SK-N-SH treated with all-trans-retinoic acid at 6 μM for 48 hours (cell line): ENCODE data around the gene IQGAP3.

Experiments
- ARNTL ChIP-seq: fragments of 450-650 bp; formaldehyde crosslinking; IDR thresholded peaks from 2 replicates; pipeline ENCODE4 v1.5.0; 2020; ENCODE audit warnings: low read depth, mild to moderate bottlenecking, moderate library complexity, borderline replicate concordance
- BACH2 ChIP-seq: fragments of 250-450 bp; sonication (Bioruptor Pico); IDR thresholded peaks from 2 replicates; pipeline ENCODE4 v1.9.0; 2021; ENCODE audit warnings: mild to moderate bottlenecking, borderline replicate concordance
- CREB5 ChIP-seq: fragments of 250-450 bp; sonication (Bioruptor Pico); IDR thresholded peaks from 2 replicates; pipeline ENCODE4 v1.5.1; 2020; ENCODE audit warnings: low read depth, mild to moderate bottlenecking, moderate library complexity
- CSRNP3 ChIP-seq: fragments of 250-450 bp; sonication (Bioruptor Pico); IDR thresholded peaks from 2 replicates; pipeline ENCODE4 v1.5.1; 2021; ENCODE audit warnings: mild to moderate bottlenecking, moderate library complexity
- ESRRG ChIP-seq: fragments of 250-450 bp; sonication (Bioruptor Pico); IDR thresholded peaks from 2 replicates; pipeline ENCODE4 v1.6.1; 2021; ENCODE audit warnings: mild to moderate bottlenecking
- GLIS3 ChIP-seq: fragments of 250-450 bp; sonication (Bioruptor Pico); IDR thresholded peaks from 2 replicates; pipeline ENCODE4 v1.5.0; 2020; ENCODE audit warnings: mild to moderate bottlenecking, moderate library complexity
- OSR1 ChIP-seq: fragments of 250-450 bp; sonication (Bioruptor Pico); IDR thresholded peaks from 2 replicates; pipeline ENCODE4 v1.8.0; 2022; ENCODE audit warnings: moderate library complexity, mild to moderate bottlenecking, inconsistent platforms
- PATZ1 ChIP-seq: fragments of 250-450 bp; sonication (Bioruptor Pico); IDR thresholded peaks from 2 replicates; pipeline ENCODE4 v1.8.0; 2020; ENCODE audit warnings: mild to moderate bottlenecking, moderate library complexity, borderline replicate concordance
- PPARA ChIP-seq: fragments of 250-450 bp; sonication (Bioruptor Pico); IDR thresholded peaks from 2 replicates; pipeline ENCODE4 v1.5.0; 2020; ENCODE audit warnings: mild to moderate bottlenecking, borderline replicate concordance
- RARB ChIP-seq: fragments of 250-450 bp; sonication (Bioruptor Pico); IDR thresholded peaks from 2 replicates; pipeline ENCODE4 v1.8.0; 2021; ENCODE audit warnings: mild to moderate bottlenecking, moderate library complexity
- TCF4 ChIP-seq: fragments of 250-450 bp; sonication (Bioruptor Pico); IDR thresholded peaks from 2 replicates; pipeline ENCODE4 v1.8.0; 2021; ENCODE audit warnings: mild to moderate bottlenecking, moderate library complexity, borderline replicate concordance
- ZFP3 ChIP-seq: fragments of 250-450 bp; sonication (Bioruptor Pico); IDR thresholded peaks from 2 replicates; pipeline ENCODE4 v1.5.0; 2020; ENCODE audit warnings: mild to moderate bottlenecking, moderate library complexity
- ZFP30 ChIP-seq: fragments of 450-650 bp; formaldehyde crosslinking; IDR thresholded peaks from 2 replicates; pipeline ENCODE4 v1.5.0; 2022; ENCODE audit warnings: mild to moderate bottlenecking, moderate library complexity
- ZNF565 ChIP-seq: fragments of 450-650 bp; formaldehyde crosslinking; conservative IDR thresholded peaks from 2 replicates; pipeline ENCODE4 v1.5.0; 2020; ENCODE audit warnings: low read depth, mild to moderate bottlenecking, moderate library complexity

- no peak for TF ChIP-seq ESRRG (CRISPR knock-in tag)
- TF ChIP-seq GLIS3 (CRISPR knock-in tag): no peak
- no peak for TF ChIP-seq PATZ1
- TF ChIP-seq ZFP3: no peak
- TF ChIP-seq ZFP30: no peak
- no peak for TF ChIP-seq ARNTL (CRISPR knock-in tag)
- TF ChIP-seq PPARA (CRISPR knock-in tag): no peak
- no peak for TF ChIP-seq CREB5
- no peak for TF ChIP-seq BACH2 (CRISPR knock-in tag)
- TF ChIP-seq ZNF565 (CRISPR knock-in tag): no peak
- no peak for TF ChIP-seq TCF4 (CRISPR knock-in tag)
- no peak for TF ChIP-seq RARB (CRISPR knock-in tag)
- no peak for TF ChIP-seq CSRNP3 (CRISPR knock-in tag)
- no peak for TF ChIP-seq OSR1
Measured at GRCh38 chr1:156534424-156535060, 37.8 kb downstream of the IQGAP3 start.
